Measurements from ENCODE around the gene BCKDK.
"Not testable (repeated sequence)": the region's sequence is repeated elsewhere in the genome, so short reads cannot be mapped to it uniquely, and the experiment has no call there.

BCKDK gene

DNA sequence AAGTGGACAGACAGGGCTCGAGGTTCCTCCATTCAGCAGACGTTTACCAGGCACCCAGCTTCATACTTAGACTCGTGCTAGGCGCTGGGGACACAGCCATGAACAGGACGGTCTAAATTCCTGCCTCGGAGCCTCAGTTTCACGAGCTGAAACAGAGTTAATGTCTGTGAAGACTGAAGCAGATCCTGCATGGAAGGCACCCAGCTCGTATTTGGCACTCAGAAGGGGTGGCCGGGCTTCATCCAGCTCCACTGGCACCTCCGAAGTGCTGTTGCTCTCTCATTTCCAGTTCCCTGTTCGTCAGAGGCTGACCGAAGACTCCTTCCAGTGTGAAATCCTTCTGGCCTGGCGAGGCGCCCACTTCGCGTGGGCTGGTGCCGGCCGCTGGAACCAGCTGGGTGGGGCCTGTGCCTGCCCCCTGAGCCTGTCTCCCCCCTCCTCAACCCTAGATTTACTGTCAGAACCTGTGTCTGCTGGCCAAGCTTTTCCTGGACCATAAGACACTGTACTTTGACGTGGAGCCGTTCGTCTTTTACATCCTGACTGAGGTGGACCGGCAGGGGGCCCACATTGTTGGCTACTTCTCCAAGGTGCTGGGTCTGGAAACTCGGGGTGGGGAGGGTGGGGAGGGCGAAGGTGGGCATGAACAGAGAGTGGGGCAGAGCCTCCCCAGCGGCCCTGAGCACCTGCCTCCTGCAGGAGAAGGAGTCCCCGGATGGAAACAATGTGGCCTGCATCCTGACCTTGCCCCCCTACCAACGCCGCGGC lies 21.6 kb downstream of the BCKDK start:
- DNase-seq: peak; percentile 84

DNA sequence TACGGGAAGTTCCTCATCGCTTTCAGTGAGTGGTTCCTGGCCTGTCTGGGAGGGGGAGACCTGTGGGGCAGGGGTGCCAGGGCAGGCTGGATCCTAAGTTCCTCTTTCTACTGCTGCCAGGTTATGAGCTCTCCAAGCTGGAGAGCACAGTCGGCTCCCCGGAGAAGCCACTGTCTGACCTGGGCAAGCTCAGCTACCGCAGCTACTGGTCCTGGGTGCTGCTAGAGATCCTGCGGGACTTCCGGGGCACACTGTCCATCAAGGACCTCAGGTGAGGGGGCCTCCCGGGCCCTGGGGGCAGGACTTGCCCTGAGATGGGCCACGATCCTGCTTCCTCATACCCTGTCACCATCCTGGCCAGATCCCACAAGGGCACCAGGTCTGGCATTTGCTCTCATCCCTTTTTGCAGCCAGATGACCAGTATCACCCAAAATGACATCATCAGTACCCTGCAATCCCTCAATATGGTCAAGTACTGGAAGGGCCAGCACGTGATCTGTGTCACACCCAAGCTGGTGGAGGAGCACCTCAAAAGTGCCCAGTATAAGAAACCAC lies 22.2 kb downstream of the BCKDK start:
- peak; percentile 73 for DNase-seq

DNA sequence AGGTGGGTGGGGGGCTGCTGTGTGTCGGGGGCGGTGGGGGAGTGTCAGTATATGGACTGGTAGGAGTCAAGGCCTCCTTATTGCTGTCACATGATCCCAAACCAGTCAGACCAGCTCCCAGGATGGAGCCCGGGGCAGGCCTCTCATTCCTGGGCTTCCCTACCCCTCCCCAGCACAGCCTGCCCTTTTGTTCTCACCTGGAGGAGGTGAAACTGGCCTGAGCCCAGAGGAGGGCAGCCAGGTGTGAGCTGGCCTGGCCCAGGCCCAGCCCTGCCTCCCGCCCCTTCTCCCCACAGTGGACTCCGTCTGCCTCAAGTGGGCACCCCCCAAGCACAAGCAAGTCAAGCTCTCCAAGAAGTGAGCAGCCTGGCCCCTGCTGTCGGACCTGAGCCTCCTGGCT lies 22.7 kb downstream of the BCKDK start:
- no peak for DNase-seq

- DNase-seq: no peak
Measured at GRCh38 chr16:31131416-31131815, 23.2 kb downstream of the BCKDK start.

- DNase-seq: no peak
Measured at GRCh38 chr16:31131841-31132271, 23.7 kb downstream of the BCKDK start.

GRCh38 chr16:31132303-31132979 lies 24.3 kb downstream of the BCKDK start:
- no peak for DNase-seq

- no peak for DNase-seq
Measured at GRCh38 chr16:31133046-31133501, 24.9 kb downstream of the BCKDK start.

- DNase-seq: peak; percentile 39
Measured at GRCh38 chr16:31134091-31134571, 25.9 kb downstream of the BCKDK start.

- DNase-seq: no peak
Measured at GRCh38 chr16:31134625-31135534, 26.7 kb downstream of the BCKDK start.

DNA sequence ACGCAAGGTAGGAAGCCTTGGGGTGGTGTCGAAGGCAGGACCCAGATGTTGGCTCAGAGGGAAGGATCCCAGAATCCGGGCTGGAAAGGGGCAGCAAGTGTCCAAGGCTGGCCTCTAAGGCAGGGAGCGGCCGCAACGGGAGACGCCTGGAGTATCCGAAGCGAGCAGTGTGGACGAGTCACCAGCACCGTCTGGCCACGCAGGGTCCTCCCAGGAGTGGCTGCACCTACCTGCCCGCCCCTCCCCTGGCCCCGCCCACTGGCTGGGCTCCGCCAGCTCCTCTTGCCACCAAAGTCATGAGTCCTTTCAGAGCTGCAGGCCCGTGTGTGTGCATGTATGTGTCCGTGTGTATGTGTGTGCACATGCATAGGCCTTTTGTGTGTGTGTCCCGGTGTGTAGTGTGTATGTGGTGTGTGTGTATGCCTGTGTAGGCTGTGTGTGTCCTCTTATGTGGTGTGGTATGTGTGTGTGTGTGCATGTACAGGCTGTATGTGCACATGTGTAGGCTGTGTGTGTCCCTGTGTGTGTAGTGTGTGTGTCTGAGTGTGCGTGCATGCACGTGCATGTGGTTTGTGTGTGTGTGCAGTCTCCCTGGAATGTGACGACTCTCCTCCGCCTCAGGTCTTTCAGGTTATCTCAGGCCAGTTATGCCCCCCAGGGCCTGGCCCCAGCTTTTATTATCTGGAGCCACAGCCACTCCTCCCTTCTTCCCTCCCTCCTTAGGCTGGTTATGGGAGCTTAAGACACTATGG lies 27.5 kb downstream of the BCKDK start, which contains the start of gene PRSS8:
Gene PRSS8, minus strand, starts transcription at position 193 of the 752 bp plus-strand sequence. CDS start 229 bp downstream, outside the sequence.
- no peak for DNase-seq

DNA sequence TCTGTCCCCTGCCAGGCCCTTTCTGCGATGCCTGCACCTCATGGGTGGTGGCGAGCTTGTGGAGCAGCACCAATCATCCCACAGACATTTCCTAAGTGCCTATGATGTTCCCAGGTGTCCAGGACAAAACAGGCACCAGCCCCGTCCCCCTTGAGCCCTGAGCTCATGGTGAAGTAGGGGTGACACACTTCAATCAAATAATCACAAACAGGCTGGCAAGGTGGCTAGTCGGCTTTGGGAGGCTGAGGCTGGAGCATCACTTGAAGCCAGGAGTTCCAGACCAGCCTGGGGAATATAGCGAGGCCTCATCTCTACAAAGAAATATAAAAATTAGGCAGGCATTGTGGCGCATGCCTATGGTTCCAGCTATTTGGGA lies 28.1 kb downstream of the BCKDK start:
- DNase-seq: no peak

DNA sequence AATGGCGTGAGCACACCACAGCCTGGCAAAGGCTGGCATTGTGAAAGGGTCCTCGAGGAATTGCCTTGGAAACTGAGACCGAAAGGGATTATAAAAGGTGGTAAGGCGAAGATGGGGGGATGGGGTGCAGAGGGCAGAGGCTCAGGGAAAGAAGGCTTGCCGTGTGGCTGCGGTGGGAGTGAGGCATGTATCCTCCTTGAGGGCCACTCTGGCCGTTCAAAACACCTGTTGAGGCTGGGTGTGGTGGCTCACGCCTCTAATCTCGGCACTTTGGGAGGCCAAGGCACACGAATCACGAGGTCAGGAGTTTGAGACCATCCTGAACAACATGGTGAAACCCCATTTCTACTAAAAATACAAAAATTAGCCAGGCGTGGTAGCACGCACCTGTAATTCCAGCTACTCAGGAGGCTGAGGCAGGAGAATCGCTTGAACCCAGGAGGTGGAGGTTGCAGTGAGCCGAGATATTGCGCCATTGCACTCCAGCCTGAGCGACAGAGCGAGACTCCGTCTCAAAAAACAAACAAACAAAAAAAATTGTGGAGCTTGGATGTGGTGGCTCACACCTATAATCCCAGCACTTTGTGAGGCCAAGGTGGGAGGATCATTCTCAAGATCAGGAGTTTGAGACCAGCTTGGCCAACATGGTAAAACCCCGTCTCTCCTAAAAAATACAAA lies 28.8 kb downstream of the BCKDK start:
- not testable (repeated sequence) for DNase-seq

DNA sequence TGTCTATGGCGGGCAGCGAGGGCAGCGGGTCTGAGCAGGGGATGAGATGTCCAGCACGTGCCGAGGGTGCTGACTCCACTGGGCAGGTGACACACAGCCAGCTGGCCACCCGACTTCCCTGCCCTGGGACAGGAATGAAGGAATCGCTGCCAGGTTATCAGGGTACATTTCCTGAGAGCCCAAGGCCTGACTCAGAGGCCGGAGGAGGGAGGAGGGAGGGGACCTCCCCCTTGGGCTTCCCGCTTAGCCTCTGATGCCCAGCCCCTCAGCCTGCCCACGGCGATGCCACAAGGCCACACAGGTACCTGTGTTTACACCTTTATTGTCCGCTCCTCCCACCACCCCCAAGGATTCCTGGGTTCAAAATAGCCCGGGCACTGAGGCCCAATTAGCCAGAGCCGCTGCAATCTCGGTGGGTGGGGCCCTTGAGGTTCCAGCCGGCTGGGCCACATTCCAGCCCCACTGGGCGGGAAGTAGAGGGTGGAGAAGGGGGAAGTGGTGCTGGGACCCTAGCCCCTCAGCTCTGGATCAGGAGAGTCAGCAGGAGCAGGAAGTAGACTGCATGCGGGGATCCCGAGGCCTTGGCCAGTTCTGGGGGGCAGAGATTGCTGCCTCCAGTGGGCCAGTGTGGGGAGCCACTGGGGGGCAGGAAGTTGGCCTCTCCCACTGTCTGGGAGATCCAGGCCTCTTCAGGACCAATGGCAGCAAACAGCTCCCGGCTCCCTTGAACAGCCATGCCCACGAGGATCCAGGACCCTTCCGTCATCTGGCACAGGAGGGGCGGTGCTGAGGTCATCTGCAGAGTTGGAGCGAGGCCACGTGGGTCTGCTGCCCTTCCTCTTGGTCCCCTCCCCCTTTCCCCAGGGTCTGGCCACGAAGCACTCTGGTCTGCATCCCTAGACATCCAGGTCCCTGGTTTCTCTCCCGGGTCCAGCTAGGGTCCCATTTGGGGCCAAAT lies 30.7 kb downstream of the BCKDK start:
- DNase-seq: no peak

- not testable (repeated sequence) for DNase-seq
Measured at GRCh38 chr16:31141071-31141469, 32.9 kb downstream of the BCKDK start.

- DNase-seq: no peak
Measured at GRCh38 chr16:31141489-31142108, 33.4 kb downstream of the BCKDK start.

DNA sequence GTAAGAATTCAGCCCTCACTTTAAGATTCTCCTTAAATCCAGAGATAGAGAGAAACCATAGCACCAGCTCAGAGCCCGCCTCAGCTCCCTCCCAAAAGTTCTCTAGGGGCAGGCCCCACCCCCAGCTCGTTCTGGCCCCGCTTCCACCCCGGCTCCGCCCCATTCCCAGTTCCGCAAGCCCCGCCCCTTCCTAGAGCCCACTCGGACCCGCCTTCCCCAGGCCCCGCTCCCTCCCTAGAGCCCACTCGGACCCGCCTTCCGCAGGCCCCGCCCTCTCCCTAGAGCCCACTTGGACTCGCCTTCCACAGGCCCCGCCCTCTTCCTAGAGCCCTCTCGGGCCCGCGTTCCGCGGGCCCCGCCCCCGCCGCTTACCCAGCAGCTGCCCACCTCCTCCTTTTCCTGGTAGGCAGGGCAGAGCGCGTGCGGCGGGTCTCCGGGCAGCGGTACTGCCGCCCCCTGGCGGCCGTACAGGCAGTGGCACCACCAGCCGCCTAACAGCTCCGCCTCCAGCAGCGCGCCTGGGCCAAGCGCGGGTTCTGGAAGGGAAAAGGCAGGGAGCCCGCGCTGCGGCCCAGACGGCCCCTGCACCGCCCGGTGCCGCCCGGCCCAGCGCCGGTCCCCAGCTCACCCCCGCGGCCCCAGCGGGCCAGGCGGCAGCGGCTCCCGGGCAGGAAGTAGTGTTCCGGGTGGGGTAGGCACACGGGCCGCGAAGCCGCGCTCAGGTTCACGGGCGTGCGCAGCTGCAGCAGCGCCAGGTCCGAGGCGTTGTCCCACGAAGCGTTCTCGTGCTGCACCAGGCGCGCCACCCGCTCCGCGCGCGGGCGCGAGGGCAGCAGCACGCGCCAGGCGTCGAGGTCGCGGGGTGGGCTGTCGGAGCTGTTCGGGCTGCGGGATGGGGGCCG lies 34.2 kb downstream of the BCKDK start:
- DNase-seq: peak; percentile 99

DNA sequence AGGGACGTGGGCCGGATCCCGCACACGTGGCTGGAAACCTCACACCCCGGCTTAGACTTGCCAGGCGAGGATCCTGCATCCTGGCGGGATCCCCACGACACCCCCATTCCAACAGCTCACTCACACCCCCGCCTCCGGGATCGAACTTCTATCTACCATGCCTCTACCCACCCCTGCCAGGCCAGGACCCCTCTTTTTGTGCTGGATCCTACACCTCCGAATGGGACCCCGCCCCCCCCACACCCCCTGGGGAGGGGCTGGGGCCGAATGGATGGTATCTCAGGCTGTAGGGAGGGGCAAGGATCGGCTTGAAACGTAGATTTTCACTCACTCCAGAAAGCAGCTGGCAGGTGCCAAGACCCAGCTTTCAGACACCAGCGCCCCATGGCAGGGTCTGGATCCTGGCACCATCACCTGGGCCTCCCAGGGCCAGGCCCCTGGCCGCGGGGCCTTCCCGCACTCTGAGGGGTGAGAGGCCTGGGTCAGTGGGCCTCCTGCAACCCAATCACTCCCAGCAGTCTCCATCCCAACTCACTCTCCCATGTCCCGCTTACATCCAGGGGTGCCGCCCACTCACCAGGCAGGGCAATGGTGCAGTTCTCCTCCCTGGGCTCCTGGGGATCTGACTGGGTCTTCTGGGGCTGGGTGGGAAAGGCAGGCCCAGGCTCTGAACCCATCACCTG lies 35.0 kb downstream of the BCKDK start:
- no peak for DNase-seq

DNA sequence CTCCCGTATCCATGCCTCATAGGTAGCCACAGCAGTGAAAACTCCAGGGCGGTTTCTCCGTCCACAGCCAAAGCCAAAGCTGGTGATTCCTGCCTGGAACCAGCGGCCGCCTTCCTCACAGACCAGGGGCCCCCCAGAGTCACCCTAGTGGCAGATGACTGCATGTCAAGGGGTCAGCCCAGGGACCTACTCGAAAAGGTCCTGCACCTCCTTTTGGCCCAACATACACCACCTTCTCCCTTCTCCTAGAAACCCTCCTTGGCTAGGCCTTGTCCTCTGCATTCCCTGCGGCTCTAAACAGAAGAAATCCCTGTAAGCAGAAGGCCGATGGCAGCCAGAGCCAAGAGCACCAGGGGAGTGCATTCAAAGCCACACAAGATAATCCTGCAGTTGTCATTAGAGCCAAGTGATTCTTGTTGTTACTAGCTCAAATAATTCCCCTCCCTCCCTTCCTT lies 35.5 kb downstream of the BCKDK start:
- no peak for DNase-seq

Data from suppressor macrophage treated with lipopolysaccharide for 4 hours (primary cell).